ENCODE results near the gene CCN5.

CCN5 gene

DNA sequence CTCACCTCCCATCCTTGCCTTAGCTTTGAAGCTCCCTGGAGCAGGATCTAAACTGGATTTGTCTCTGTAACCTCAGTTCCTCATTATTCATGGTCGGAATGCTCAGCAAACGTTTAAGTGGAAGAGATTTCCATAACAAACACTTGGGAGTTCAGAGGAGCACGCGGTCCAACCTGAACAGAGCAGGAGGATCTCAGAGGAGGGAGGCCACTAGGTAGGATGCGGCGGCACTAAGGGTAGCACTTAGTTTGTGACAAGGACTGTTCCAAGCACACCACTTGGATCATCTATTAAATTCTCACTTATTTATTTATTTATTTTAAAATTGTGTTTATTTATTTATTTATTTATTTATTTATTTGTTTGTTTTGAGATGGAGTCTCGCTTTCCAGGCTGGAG, 13.3 kb upstream of the CCN5 start:
- Histone ChIP-seq H3K9me3 (ENCODE audit: control insufficient read depth, insufficient read depth, low read length) (no peaks in the 10 kb centered on the region), H3K36me3 (ENCODE audit: insufficient read depth, low read length) (no peaks in the 10 kb centered on the region), H3K9ac (ENCODE audit: low read depth, low read length) (no peak overlapping the region), H3K4me1 (ENCODE audit: insufficient read depth, low read length) (peaks cover 13% of the 10 kb centered on the region)

DNA sequence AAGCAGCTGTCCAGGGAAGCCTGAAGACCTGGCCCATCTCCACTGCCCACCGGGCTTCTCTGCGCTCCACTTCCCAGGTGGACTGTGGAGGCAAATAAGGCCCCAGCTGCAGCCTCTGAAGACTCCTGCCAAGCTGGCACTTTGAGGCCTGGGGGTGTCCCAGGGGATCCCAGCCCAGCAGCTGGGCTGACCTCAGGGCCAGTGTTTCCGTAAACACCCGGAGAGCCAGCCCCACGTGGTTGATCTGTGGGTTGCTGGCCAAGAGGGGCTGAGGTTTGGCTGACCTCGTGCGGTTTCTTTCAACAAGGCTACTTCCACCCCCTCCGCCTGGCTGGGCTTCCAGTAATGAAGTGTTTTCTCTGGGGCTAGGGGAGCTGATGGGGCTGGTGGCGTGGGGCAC, 12.4 kb upstream of the CCN5 start:
- H3K9ac ChIP-seq (ENCODE audit: low read depth, low read length), result no peak overlapping the region
- no peaks in the 10 kb centered on the region for H3K9me3 ChIP-seq (ENCODE audit: control insufficient read depth, insufficient read depth, low read length)
- peaks cover 13% of the 10 kb centered on the region for H3K4me1 ChIP-seq (ENCODE audit: insufficient read depth, low read length)
- no peaks in the 10 kb centered on the region for H3K36me3 ChIP-seq (ENCODE audit: insufficient read depth, low read length)

DNA sequence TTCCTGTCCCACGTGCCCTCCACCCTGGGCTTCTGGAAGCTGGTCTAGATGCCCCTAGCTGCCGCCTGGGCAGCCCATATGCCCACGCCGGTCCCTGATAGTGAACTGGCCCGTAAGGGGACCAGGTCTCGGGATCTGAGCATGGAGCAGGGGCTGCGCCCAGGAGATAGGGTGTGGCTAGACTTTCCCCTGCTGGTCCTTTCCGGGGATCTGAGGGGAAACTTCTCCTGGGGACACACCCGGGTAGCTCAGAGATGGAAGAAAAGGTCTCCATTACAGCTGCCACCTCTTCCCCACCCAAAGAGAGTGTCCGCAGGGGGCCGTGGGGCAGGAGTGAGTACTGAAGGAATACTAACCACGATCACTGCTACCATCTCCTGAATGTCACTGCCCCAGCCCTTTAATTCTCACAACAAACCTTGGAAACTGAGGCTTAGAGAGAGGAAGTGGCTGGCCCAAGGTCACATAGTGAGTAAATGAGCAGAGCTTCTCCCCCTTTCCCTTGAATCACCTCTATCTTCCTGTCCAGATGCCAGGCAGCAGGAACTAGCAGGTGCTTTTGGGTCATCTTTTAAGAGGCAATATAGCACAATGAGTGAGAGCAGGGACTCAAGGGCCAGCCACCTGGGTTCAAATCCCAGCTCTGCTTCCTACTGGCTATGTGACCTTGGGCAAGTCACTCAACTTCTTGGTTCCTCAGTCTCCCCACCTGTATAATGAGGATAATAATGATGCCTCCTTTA, 11.8 kb upstream of the CCN5 start:
- Histone ChIP-seq H3K36me3 (ENCODE audit: insufficient read depth, low read length) (no peaks in the 10 kb centered on the region), H3K9ac (ENCODE audit: low read depth, low read length) (no peak overlapping the region), H3K4me1 (ENCODE audit: insufficient read depth, low read length) (peaks cover 13% of the 10 kb centered on the region), H3K9me3 (ENCODE audit: control insufficient read depth, insufficient read depth, low read length) (no peaks in the 10 kb centered on the region)

DNA sequence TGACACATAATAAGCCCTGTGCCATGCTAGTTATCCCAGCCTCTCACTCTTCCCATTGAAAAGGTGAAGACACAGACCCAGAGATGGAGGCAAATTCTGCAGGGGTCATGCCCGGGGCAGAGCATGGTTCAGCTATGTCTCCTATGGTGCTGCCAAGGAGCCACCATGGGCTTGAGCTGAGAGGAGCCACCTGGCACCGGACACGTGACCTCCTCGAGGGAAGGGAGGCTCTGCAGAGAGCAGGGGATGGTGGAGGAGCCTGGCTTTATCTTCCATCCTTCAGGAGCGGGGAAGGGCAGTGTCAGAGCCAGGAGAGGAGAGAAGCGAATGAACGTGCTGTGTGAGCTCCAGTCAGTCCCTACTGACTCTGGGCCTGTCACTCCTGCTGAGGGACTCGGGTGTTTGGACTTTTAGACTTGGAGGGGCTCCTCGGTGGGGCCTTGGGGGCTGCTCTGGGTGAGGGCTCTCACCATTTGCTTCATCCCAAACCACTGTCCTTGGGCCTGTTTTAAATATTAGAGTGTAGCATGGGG, 11.1 kb upstream of the CCN5 start:
- H3K36me3 ChIP-seq (ENCODE audit: insufficient read depth, low read length), result no peaks in the 10 kb centered on the region
- no peak overlapping the region for H3K9ac ChIP-seq (ENCODE audit: low read depth, low read length)
- H3K9me3 ChIP-seq (ENCODE audit: control insufficient read depth, insufficient read depth, low read length), result no peaks in the 10 kb centered on the region
- peaks cover 13% of the 10 kb centered on the region for H3K4me1 ChIP-seq (ENCODE audit: insufficient read depth, low read length)

DNA sequence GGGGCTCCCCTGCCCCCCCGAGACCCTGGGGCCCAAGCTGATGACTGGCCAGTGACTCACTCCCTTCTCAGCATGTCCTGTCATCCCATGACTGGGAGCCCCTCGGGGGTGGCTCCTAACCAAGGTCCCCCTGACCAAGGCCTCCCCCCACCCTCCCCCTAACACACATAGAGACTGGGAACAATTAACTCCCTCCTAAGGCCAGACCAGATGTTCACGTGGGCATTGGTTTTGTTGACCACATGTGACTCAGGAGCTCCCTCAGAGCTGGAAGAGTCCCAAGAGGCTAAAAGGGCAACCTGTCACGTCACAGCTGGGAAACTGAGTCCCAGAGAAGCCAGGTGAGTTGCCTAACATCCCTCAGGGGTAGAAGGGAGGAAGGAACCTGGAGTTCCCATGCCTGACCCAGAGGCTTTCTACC, 10.6 kb upstream of the CCN5 start:
- peaks cover 13% of the 10 kb centered on the region for H3K4me1 ChIP-seq (ENCODE audit: insufficient read depth, low read length)
- no peaks in the 10 kb centered on the region for H3K9me3 ChIP-seq (ENCODE audit: control insufficient read depth, insufficient read depth, low read length)
- H3K36me3 ChIP-seq (ENCODE audit: insufficient read depth, low read length), result no peaks in the 10 kb centered on the region
- no peak overlapping the region for H3K9ac ChIP-seq (ENCODE audit: low read depth, low read length)

DNA sequence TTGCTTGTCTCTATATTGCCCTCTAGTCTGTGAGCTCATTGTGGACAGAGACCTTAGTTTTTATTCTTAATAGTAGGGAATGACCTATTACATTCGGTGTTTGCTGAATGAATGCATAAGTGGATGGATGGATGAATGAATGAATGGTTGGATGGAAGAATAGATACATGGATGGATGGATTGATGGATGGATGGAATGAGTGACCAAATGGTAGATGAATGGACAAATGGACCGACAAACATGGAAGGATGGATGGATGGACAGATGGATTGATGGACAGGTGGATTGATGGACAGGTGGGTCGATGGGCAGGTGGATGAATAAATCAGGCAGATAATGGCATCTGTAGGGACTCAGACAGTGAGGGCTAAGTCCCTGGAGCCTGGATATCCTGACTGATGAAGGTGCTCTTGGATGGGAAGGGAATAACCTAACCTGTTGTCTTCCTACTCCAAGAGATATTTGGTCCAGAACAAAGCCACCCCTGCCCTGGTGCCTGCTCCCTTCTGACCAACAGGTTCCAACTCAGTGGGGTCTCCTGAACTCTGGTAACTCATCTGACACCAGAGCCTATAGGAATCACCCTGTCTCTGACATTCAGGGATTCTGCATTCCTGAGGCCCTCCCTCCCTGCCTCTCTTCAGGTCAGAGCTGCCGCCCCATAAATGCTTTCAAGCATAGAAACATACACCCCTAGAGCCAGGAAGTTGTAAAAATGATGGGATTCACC, 9.6 kb upstream of the CCN5 start:
- Histone ChIP-seq H3K9ac (ENCODE audit: low read depth, low read length) (no peak overlapping the region), H3K9me3 (ENCODE audit: control insufficient read depth, insufficient read depth, low read length) (no peaks in the 10 kb centered on the region), H3K4me1 (ENCODE audit: insufficient read depth, low read length) (peaks cover 12% of the 10 kb centered on the region), H3K36me3 (ENCODE audit: insufficient read depth, low read length) (no peaks in the 10 kb centered on the region)

DNA sequence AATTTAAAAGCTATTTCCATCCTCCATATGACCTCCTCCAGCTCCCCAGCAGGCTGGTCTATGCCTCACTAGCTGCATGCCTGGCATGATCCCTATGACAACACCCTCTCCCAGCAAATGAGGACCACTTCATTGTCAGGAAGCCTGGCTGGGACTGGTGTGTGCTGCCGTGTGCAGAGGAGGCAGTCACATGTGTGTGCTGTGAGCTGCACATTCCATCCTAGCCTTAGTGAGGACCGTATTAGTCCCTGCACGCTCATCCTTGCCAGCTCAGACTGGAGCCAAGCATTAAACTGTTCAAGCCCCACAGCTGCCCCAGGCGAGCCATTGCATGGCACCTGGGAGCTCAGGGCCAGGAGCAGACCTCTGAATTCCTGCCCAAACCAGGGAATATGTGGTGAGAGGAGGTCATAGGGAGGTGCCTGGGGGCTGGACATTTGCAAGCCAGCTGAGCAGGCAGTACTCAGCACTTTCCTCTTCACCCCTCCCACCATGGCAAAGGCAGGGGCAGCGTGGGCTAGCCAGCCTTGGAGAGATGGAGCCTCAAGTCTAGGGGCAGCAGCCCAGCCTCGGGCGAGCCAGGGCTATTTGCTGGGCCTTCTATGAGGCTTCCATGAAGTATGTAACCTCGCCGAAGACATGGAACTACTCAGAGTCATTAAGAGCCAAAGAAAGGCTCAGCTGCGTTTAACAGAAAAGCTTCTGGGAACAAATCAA, 8.7 kb upstream of the CCN5 start:
- peaks cover 4% of the 10 kb centered on the region for H3K4me1 ChIP-seq (ENCODE audit: insufficient read depth, low read length)
- H3K9me3 ChIP-seq (ENCODE audit: control insufficient read depth, insufficient read depth, low read length), result no peaks in the 10 kb centered on the region
- no peaks in the 10 kb centered on the region for H3K36me3 ChIP-seq (ENCODE audit: insufficient read depth, low read length)
- H3K9ac ChIP-seq (ENCODE audit: low read depth, low read length), result no peak overlapping the region

DNA sequence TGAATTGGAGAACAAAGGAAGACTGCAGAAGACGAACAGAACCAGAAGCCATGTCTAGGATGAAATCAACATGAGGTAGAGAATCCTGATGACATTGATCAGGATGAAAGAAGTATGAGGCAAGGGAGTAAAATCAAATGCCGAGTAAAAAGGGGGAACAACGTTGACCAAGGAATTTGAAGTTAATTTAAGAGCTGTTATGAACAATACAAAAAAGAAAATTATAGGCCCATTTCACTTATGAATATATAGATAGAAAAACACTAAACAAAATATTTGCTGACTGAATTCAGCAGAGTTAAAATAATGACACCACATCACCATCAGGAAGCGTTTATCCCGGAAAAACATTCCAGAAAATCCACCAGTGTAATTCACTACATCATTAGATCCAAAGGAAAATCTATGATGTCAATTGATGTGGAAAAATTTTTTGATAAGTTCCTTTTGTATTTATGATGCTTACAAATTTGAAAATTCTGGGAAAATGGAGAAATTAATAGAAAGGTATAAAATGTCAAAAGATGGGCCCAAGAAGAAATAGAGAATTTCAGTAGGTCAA, 8.1 kb upstream of the CCN5 start:
- Histone ChIP-seq H3K4me1 (ENCODE audit: insufficient read depth, low read length) (no peaks in the 10 kb centered on the region; the same call in 1 of the 2 replicates), H3K36me3 (ENCODE audit: insufficient read depth, low read length) (no peaks in the 10 kb centered on the region), H3K9me3 (ENCODE audit: control insufficient read depth, insufficient read depth, low read length) (no peaks in the 10 kb centered on the region), H3K9ac (ENCODE audit: low read depth, low read length) (no peak overlapping the region)

DNA sequence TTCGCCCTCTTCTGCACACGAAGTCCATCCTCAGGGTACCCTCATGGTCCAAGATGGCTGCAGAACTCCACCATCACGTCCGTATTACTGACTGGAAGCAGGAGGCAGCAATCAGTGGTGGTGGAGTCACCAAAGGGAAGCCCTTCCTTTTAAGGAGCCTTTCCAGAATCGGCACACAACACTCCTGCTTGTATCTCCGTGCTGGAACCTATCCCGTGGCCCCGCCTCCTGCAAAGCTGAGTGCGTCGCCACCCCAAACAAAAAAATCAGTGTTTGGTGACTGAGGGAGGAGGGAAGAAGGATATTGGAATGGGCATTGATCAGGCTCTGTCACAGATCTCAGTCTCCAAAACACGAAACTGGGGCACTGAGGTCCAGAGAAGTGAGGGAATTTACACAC, 5.8 kb upstream of the CCN5 start:
- H3K9me3 ChIP-seq (ENCODE audit: control insufficient read depth, insufficient read depth, low read length), result no peaks in the 10 kb centered on the region

DNA sequence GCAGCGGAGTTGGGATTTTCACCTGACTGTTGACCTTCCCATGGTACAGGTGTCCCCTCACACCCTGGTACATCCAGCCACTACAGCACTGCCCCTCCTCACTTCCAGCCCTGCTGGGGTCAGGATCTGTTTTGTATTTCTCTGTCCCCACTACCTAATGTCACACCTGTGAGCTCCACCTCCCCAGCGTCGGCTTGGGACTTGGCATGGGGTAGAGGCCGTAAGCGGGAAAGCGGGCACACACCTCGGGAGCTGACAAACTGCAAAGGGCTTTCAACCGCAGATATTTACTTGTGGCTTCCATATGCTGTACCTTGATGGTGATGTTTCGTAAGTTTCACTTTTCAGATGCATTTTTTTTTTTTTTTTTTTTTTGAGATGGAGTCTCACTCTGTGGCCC, 5.4 kb upstream of the CCN5 start:
- Histone ChIP-seq H3K9ac (ENCODE audit: low read depth, low read length) (no peak overlapping the region), H3K36me3 (ENCODE audit: insufficient read depth, low read length) (no peaks in the 10 kb centered on the region), H3K4me1 (ENCODE audit: insufficient read depth, low read length) (no peaks in the 10 kb centered on the region; the same call in 1 of the 2 replicates), H3K9me3 (ENCODE audit: control insufficient read depth, insufficient read depth, low read length) (no peaks in the 10 kb centered on the region)

More for the DNA sequence above, 5.8 kb upstream of the CCN5 start:
- H3K9ac ChIP-seq (ENCODE audit: low read depth, low read length), result no peak overlapping the region
- no peaks in the 10 kb centered on the region for H3K36me3 ChIP-seq (ENCODE audit: insufficient read depth, low read length)
- no peaks in the 10 kb centered on the region; the same call in 1 of the 2 replicates for H3K4me1 ChIP-seq (ENCODE audit: insufficient read depth, low read length)

DNA sequence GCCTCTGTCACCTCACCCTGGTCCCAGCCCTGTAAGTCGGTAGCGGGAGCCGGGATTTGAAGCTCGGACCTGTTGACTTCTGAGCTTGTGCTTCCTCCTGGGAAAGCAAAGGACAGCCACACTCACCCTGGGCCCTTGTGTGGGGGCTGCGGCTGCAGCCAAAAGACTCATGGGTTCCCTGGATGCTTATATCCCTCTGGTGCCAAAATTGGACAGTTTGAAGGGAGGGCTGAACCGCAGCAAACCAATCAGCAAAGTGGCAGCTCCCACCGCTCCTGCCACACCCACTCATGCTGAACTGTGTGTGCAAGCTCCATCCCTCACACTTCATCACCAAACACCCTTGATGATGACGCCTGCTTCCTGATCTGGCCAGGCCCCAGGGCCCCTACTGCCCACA, 3.9 kb upstream of the CCN5 start:
- Histone ChIP-seq H3K9me3 (ENCODE audit: control insufficient read depth, insufficient read depth, low read length) (no peaks in the 10 kb centered on the region), H3K36me3 (ENCODE audit: insufficient read depth, low read length) (no peaks in the 10 kb centered on the region), H3K9ac (ENCODE audit: low read depth, low read length) (no peak overlapping the region), H3K4me1 (ENCODE audit: insufficient read depth, low read length) (no peaks in the 10 kb centered on the region; the same call in 1 of the 2 replicates)

DNA sequence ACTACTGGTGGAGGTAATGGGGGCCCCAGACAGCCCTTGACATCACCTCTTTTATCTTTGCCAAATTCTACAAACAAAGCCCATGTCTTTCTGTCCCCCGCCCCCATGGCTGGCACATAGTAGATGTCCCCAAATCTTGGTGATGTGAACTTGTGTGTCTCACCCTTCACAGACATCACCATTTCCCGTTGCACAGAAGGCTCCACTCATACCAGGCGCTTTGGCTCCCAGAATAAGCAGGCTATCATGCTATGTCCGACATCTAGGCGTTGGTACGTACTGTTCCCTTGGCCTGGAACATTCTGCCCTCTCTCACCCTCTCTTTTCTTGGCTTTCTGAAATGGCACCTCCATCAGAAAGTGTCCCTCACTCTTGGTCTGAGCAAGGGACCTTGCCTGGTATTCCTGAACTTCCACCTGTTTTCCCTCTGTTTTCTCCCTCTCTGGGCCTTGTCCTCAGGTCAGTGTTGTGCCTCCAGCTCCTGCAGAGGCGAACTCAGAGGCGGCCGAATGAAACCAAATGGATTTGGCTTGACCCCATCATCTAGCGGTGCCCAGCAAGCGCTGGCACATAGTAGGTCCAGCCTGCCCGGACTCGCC, 968 bp upstream of the CCN5 start:
- Histone ChIP-seq H3K36me3 (ENCODE audit: insufficient read depth, low read length) (no peaks in the 10 kb centered on the region), H3K9ac (ENCODE audit: low read depth, low read length) (no peak overlapping the region)

DNA sequence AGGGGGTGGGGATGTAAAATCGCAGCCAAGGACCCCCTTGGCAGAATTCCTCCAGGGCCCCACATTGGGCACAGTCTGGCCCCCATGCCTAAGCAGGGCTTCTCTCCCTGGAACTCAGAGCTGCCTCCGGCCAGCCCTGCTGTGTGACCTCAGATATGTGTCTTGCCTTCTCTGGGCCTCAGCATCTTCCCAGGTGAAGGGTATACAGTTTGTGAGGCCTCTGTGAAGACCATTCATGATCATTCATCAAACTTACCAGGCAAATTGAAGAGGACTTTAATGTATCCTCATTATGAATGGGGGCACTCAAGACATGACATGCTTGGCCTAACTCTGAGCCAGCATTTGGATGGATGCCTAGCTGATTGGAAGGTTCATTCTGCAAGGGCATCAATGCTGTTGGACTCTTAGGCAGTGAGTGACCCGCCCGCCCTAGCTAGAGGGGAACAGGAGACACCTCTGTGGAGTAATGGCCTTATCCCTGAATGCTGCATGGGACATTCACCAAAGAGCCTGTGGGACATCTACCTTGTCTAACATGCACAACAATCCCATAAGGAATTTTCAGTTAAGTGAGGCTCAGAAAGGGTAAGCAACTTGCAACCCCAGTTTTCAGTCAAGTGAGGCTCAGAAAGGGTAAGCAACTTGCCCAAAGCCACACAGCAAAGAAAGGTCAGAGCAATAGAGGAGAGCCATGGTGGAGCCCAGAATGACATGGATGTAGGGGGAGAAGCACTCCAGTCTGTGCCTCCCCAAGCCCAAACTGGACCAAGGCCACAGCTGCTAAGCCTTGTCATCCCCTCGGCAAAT, 535 bp downstream of the CCN5 start:
- Histone ChIP-seq H3K36me3 (ENCODE audit: insufficient read depth, low read length) (no peaks in the 10 kb centered on the region), H3K4me1 (ENCODE audit: insufficient read depth, low read length) (0 out of 2 replicates have a peak, but pooled peaks cover 3% of the 10 kb centered on the region)

More for the DNA sequence above, 968 bp upstream of the CCN5 start:
- Histone ChIP-seq H3K9me3 (ENCODE audit: control insufficient read depth, insufficient read depth, low read length) (no peaks in the 10 kb centered on the region), H3K4me1 (ENCODE audit: insufficient read depth, low read length) (0 out of 2 replicates have a peak, but pooled peaks cover 3% of the 10 kb centered on the region)

More for the DNA sequence above, 535 bp downstream of the CCN5 start:
- Histone ChIP-seq H3K9ac (ENCODE audit: low read depth, low read length) (no peak overlapping the region), H3K9me3 (ENCODE audit: control insufficient read depth, insufficient read depth, low read length) (no peaks in the 10 kb centered on the region)
